Fibroblast of the conjunctiva (primary cell): ENCODE measurements around the gene CENPC.
"Not testable (repeated sequence)": the region's sequence is repeated elsewhere in the genome, so short reads cannot be mapped to it uniquely, and the experiment has no call there.

Experiments used
- DNase-seq: peaks from one replicate; pipeline ENCODE4 v3.0.0-alpha.2; 2010; ENCODE audit warnings: low read depth

The CENPC gene

GRCh38 chr4:67470871-67471270 is 74.4 kb downstream of the CENPC start:
- DNase-seq = no peak

GRCh38 chr4:67468830-67469229 is 76.5 kb downstream of the CENPC start:
- no peak for DNase-seq

GRCh38 chr4:67466751-67467150 is 78.6 kb downstream of the CENPC start:
- no peak for DNase-seq

GRCh38 chr4:67465763-67466052 is 79.6 kb downstream of the CENPC start:
- DNase-seq = no peak

GRCh38 chr4:67465032-67465762 is 80.1 kb downstream of the CENPC start:
- no peak for DNase-seq

GRCh38 chr4:67460574-67460973 is 84.7 kb downstream of the CENPC start:
- no peak for DNase-seq

GRCh38 chr4:67459164-67459563 is 86.1 kb downstream of the CENPC start:
- no peak for DNase-seq

- DNase-seq = no peak
Measured at GRCh38 chr4:67456577-67457196, 88.6 kb downstream of the CENPC start.

- DNase-seq = not testable (repeated sequence)
Measured at GRCh38 chr4:67452846-67453205, 92.5 kb downstream of the CENPC start.

- no peak for DNase-seq
Measured at GRCh38 chr4:67452100-67452845, 93.0 kb downstream of the CENPC start.

- DNase-seq = no peak
Measured at GRCh38 chr4:67451464-67451863, 93.8 kb downstream of the CENPC start.

- DNase-seq = no peak
Measured at GRCh38 chr4:67448621-67449020, 96.7 kb downstream of the CENPC start.

GRCh38 chr4:67447873-67448272 is 97.4 kb downstream of the CENPC start:
- no peak for DNase-seq

GRCh38 chr4:67446811-67447210 is 98.5 kb downstream of the CENPC start:
- no peak for DNase-seq

- not testable (repeated sequence) for DNase-seq
Measured at GRCh38 chr4:67445881-67446280, 99.4 kb downstream of the CENPC start.

- no peak for DNase-seq
Measured at GRCh38 chr4:67438975-67439374, 106.3 kb downstream of the CENPC start.

- peak; percentile 67 for DNase-seq
Measured at GRCh38 chr4:67437974-67438713, 107.2 kb downstream of the CENPC start.

GRCh38 chr4:67436742-67437141 is 108.6 kb downstream of the CENPC start:
- no peak for DNase-seq

GRCh38 chr4:67430989-67431388 is 114.3 kb downstream of the CENPC start:
- DNase-seq = no peak

- no peak for DNase-seq
Measured at GRCh38 chr4:67428819-67429218, 116.5 kb downstream of the CENPC start.
